Measurements from ENCODE around the gene C2CD2.
A peak's percentile ranks its signal among the peaks of the same experiment; 100 is the strongest.
"Not testable (repeated sequence)": the region's sequence is repeated elsewhere in the genome, so short reads cannot be mapped to it uniquely, and the experiment has no call there.

The C2CD2 gene

GRCh38 chr21:41974752-41975053 is 20.9 kb upstream of the C2CD2 start:
- no peak for DNase-seq

GRCh38 chr21:41973861-41974751 is 20.3 kb upstream of the C2CD2 start:
- DNase-seq, result peak in 1 of 5 experiments; percentile 4

DNA sequence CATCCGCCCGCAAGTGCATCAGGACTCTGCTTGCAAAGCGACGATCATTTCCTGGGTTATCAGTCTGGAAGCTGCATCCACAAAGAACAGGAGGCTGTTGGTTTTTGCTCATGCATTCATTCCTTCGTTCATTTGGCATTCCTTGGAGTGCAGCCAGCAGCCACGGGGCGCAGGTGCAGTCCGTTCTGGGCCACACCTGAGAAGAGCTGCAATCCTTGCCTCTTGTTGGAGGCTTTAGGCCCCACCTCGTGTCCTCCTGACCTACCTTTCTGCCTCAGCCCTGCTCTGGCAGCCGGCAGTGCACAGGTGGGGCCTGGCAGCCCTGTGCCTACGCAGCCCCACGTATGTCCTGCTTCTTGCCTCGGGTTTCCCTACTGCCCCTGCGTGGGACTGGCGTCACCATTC is 19.6 kb upstream of the C2CD2 start:
- DNase-seq, result no peak

GRCh38 chr21:41972511-41973205 is 18.8 kb upstream of the C2CD2 start:
- DNase-seq, result no peak

- DNase-seq, result no peak
Measured at GRCh38 chr21:41971891-41972290, 18.1 kb upstream of the C2CD2 start.

GRCh38 chr21:41970751-41971653 is 17.2 kb upstream of the C2CD2 start:
- no peak for DNase-seq

GRCh38 chr21:41970106-41970391 is 16.2 kb upstream of the C2CD2 start:
- no peak for DNase-seq

DNA sequence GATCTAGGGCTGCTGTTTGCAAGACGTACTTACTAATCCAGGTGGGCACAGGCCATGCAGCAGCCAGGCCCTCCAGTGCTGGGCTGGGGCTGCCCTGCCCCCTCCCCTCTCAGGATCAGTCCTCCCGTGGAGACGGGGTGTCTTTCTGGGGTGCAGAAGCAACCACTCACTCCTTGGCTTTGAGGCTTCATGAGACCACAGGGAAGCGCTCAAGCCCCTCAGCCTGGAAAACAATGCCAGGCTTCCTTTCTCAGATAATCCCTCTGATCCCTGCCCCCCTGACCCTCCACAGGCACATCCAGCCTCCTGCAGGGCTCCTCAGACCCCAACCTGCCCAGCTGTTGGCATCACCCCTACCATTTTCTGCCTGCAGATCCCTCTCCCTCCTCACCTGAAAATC is 13.9 kb upstream of the C2CD2 start:
- DNase-seq, result no peak

GRCh38 chr21:41966872-41967621 is 13.2 kb upstream of the C2CD2 start:
- DNase-seq, result no peak

DNA sequence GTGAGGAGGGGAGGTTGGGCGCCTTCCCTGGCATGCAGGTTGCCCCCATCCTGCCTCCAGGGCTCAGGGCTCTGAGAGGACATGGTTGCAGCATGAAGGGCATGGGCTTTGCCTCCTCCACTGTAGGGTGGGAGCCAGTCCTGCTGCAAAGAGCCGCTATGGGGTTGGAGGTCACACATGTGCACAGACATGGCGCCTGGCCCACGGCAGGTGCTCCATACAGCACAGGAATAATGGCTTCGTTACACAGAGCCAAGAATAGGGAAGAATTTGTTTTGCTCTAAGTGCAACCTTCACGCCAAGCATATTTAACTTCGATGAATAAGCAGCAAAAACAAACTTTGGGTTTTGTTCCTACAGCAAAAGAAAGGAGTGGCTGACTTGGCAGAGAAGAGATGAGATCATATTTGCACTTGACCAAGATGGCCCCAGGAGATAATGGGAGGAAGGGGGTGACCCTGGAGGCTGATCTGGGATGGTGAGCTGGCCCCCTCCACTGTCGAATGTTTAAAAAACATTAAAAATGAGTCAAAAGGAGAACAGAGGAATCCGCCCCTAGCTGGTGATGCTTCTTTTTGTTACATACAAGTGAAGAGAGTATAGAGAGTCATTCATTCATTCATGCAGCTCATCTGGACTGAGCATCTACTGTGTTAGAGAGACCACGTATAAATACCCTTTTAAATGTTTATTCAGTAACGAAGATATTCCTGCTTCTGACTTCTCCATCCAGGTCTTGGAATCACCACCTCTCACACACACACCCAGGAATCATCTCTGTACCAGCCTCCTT is 12.4 kb upstream of the C2CD2 start:
- DNase-seq, result no peak

DNA sequence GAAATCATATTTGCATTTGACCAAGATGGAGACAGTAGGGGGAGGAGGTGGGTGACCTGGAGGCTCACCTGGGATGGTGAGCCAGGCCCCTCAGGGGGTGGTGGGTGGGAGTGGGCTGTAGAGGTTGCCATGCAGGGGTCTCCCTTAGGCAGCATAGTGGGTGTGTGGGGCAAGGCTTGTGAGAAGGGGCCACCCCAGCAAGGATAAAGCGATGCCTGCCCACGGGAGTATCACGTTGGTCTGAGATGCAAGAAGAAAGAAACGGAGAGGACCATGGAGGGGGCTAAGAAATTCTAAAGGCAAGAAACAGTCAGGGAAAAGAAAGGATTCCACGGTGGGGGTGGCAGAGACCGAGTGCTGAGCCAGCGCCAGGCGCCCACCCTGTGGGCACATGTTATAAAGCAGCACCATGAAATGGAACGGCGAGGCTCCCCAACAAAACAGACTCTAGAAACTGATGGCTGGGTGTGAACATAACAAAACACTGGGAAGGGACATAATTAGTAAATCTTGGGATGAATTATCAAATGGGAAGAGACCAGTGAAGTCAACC is 11.7 kb upstream of the C2CD2 start:
- DNase-seq, result no peak

DNA sequence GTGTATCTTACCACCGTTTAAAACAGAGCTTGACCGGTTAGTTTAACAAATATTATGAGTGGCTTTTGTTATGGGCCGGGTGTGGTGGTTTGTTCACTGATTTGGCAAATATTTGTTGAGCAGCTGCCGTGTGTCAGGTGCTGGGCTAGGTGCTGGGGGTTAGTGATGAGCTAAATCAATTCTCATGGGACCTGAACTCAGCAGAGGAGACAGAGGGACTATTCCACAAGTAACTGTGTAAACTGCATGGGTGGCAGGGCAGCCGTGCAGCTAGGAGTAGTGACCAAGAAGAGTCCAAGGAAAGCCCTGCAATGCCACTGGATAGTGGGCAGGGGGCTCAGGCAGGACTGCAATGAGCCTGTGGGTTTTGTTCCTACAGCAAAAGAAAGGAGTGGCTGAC is 11.2 kb upstream of the C2CD2 start:
- no peak for DNase-seq

DNA sequence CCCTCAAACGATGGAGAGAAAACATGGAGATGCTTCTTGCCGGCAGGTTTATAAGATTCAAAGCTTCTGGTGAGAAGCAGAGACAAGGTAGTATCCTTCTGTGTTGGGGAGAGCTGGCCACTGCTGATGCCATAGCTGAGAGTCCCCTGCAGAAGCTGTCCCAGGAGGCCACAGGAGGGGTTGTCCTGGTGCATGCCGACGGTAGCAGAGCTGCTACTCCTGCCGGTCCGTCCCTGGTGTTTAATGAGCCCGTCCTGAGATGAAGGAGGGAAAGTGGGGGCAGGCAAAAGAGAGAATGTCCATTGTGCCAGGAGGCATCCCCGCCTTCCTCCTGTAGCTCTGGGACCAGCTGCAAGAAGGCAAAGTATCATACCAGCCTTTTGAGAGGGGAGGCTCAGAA is 10.4 kb upstream of the C2CD2 start:
- DNase-seq, result no peak

GRCh38 chr21:41962425-41962966 is 8.7 kb upstream of the C2CD2 start:
- no peak for DNase-seq

DNA sequence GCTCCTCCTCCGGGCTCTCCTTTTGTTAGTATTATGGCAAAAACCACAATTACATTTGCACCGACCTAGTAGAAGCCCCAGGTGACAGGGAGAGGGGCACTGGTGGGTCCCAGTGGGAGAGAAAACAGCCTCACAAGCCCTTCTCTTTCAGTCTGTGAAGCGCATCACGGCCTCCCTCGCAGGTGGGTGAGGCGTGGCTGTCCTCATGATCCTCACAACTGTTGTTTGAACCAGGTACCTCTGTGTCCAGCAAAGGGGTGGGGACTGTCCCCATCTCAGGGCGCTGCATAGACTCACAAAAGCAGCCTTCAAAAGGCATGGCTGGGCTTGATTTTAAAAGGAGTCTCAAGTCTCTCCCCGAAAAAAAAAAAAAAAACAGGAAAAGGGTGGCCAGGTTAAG is 7.9 kb upstream of the C2CD2 start:
- DNase-seq, result no peak

DNA sequence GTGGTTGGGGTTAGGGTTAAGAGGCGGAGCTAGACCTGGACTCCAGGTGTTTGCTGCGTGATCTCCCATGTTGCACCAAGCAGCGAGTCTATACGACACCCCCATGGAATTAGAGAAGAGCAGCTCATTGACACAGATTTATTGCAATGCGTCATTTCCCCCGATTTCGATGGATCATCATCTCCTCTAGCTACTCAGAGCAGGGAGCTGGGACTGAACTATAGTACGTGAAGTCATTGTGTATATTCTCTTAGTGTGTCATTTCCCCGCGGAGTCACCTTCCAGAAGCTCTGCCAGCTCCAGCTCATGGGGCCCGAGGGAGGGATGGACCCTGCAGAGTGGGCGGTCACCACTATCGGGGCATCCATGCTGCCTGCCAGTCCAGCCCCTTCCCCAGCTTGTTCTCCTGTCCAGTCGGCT is 7.5 kb upstream of the C2CD2 start:
- no peak for DNase-seq

GRCh38 chr21:41960386-41960785 is 6.6 kb upstream of the C2CD2 start:
- DNase-seq, result no peak

GRCh38 chr21:41959697-41960096 is 5.9 kb upstream of the C2CD2 start:
- DNase-seq, result not testable (repeated sequence)

DNA sequence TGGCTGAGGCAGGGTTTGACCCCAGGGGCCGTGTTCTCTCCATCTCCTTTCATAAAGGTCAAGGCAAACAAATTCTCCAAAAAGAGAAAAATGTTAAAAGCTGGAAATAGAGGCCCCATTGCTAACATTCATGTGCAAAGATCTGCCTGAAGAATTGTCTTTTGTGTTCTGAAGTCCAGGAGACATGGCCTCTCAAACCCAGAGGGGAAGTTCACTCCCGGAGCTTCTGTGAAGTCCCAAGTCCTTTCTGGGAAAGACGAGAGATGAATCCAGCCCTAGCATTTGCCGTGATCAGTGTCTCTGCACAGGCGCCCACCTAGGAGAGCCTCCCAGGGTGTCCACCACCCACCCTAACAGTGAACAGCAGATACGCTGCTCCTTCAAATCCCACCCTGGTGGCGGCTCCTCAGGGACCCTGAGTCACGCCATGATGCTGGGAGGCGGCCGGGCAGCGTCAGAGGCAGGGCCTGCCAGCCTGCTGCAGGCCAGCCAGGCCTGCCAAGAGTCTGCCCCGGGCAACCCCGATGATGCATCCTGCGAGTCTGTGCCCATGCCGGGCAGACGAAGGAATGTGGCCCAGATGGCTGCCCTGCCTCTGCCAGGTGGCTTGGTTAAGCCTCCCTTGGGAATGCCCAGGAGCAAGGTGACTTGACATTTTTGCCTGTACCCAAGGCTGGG is 5.2 kb upstream of the C2CD2 start:
- DNase-seq, result no peak

- no peak for DNase-seq
Measured at GRCh38 chr21:41957991-41958766, 4.4 kb upstream of the C2CD2 start.
